Psoas muscle (tissue), 8 donors: ENCODE results near the gene DNAJC16. TPM values are rescaled to one million over a fixed set of nuclear protein-coding genes. Genes with fewer than 3 reads are reported as not detected.
"Not testable (repeated sequence)": the region's sequence is repeated elsewhere in the genome, so short reads cannot be mapped to it uniquely, and the experiment has no call there.

Experiments
- ATAC-seq, 4 donors: fragments of 200-7000 bp; cut with Tn5 transposase; one replicate each; pipeline ENCODE4 v1.9.1; 2020; ENCODE audit warnings: moderate library complexity in 3 of 4, mild to moderate bottlenecking in 2 of 4
- DNase-seq, 2 donors: peaks; one replicate each; pipeline ENCODE4 v3.0.0-alpha.2; 2020
- H3K27ac ChIP-seq: fragments of 200-600 bp; one replicate; pipeline ENCODE4 v1.8.0; 2022
- H3K27me3 ChIP-seq, 3 donors: fragments of 200-600 bp in 1 of 3; one replicate each; pipeline versions ENCODE4 v1.6.1 to v1.8.0; 2013 to 2022; ENCODE audit warnings: low read length in 2 of 3, mild to moderate bottlenecking in 2 of 3, moderate library complexity in 1 of 3; ENCODE audit not compliant: insufficient read depth in 3 of 3
- H3K36me3 ChIP-seq, 2 donors: fragments of 200-600 bp in 1 of 2; one replicate each; pipeline versions ENCODE4 v1.6.1 to v1.8.0; 2013 to 2022; ENCODE audit warnings: low read depth in 1 of 2, mild to moderate bottlenecking in 1 of 2, moderate library complexity in 1 of 2; ENCODE audit not compliant: insufficient read depth in 1 of 2
- H3K4me1 ChIP-seq: fragments of 200-600 bp; one replicate; pipeline ENCODE4 v1.8.0; 2022
- H3K4me3 ChIP-seq: fragments of 200-600 bp; one replicate; pipeline ENCODE4 v1.8.0; 2022; ENCODE audit warnings: mild to moderate bottlenecking
- H3K9me3 ChIP-seq: fragments of 200-600 bp; one replicate; pipeline ENCODE4 v1.8.0; 2022
- WGBS, 3 donors: extraction: QIAGEN DNeasy Blood & Tissue Kit; methylation state at CpG; one replicate each; pipeline versions ENCODE4 v1.1.6 to v1.1.7; 2013; 5-methylcytosine and 5-hydroxymethylcytosine counted together
- intact Hi-C, 2 donors: fragments of 100-400 bp; cut with DNase I; formaldehyde crosslinking; loops; one replicate each; pipeline versions ENCODE4 v1.11.0 to v1.14.2; 2022
- long read RNA-seq, 2 donors: library from polyadenylated mRNA; unstranded; transcript quantifications; one replicate each; pipeline ENCODE4 v2.0.0, GENCODE V29; 2021
- polyA plus RNA-seq, 3 donors: library from polyadenylated mRNA; stranded (reverse); fragments of 200-250 nt; gene quantifications; one replicate each; pipeline ENCODE4 v1.2.3, GENCODE V29; 2013
- total RNA-seq, 4 donors: library from RNA; stranded (reverse); fragmentation: NEBNext Ultra II Directional in 2 of 4; extraction: Animal tissue kit (Norgen Biotek cat#: 25700) in 2 of 4; gene quantifications; one replicate each; pipeline versions ENCODE4 v1.2.1 to v1.2.4, GENCODE V29; 2021 to 2023
- TF ChIP-seq, protein P1 (sequence below): fragments of 200-600 bp; IDR thresholded peaks from one replicate; pipeline ENCODE4 v1.8.0; 2022; ENCODE audit warnings: antibody characterized with exemption
- donor health status: healthy with polysubstance abuse.
- donor health status: DM: no; HTN: no; CAD: no; lungs with moderate emphysema.
- donor health status: Bipolar disorder and iron deficiency.
- donor health status: healthy.
- donor health status: DM: yes; HTN: yes; CAD: no.
- donor health status: DM: no; HTN: no; CAD: no.
- donor health status: DM: no; HTN: no; CAD: no.
- donor health status: DM: yes; HTN: yes; CAD: no.

Gene DNAJC16
- total RNA-seq (10 to 100 TPM; 17.2 to 29.9 (median 22.7) TPM), polyA plus RNA-seq (10 to 100 TPM in 1 of 3 donors, 1 to 10 TPM in 2; 6.8 to 16.2 (median 6.8) TPM)
- long read RNA-seq, donor 1, full-length matches to known transcripts = 1 of 5 reads
- long read RNA-seq, donor 1, partial matches to known transcripts = 0 of 5 reads
- long read RNA-seq, donor 1, other reads (novel, unspliced or antisense) = 4 of 5 reads
- long read RNA-seq, donor 2, full-length matches to known transcripts = 5 of 17 reads
- long read RNA-seq, donor 2, partial matches to known transcripts = 3 of 17 reads
- long read RNA-seq, donor 2, other reads (novel, unspliced or antisense) = 9 of 17 reads

DNA sequence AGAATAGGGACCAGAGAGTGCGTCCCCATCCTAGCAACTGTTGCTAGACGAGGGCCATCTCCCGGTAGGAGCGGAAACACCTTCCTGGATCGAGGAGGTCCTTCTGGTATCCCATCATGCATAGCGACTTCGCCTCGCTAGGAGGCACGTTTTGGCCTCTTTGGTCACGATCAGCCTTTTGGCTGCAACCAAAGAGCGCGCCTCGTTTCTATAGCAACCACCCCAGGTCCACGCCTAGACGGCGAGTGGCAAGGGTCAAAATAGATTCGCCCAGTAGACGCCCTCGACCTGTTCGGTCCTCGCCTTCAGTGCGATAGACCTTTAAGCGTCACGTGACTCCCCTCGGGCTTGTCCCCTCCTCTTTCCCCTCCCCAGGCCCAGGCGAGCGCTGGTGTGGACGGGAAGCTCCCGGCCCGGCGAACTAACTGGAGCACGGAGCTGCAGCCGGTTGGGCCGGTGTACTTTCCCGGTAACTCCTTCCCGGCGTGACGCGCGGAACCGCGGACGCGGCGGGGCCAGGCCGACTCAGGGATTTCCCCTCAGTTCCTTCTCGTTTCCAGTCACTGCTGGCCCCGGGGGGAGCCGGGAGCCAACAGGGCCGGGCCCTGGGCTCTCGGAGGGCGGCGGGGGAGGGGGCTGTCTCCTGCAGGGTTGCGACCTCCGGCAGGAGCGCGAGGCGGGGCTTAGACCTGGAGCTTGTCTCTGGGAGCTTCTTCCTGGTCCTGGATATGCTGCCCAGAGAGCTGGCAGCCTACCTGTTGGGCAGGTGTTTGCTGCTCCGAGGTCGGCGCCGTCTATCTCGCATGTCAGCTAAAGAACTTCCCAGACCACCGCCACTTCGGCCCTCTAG is at the start of gene DNAJC16:
DNAJC16 (plus strand) TSS at position 359 of the 850 bp plus-strand sequence. CDS start 2,258 bp downstream, outside the sequence.
- WGBS, 3 donors = 0% methylated on average over 60 to 65 of the region's 65 CpGs
- peaks cover 26% of the 10 kb centered on the region for H3K4me1 ChIP-seq
- H3K27ac ChIP-seq = peak within 1 kb of the TSS; percentile 90
- peak within 1 kb of the TSS; percentile 87 for H3K4me3 ChIP-seq
- intact Hi-C loops = loop anchor here in 1 of 2 donors (5.0 kb wide), 2 partner anchors 91 to 211 kb away; partner anchors contain the start of genes DDI2 and SLC25A34
- DNase-seq (peak; percentile 98 to 99), ATAC-seq (peak; percentile 72 to 73 (median 72))
- H3K36me3 ChIP-seq = peaks cover 0 to 28% of the 10 kb centered on the region in 2 donors
- H3K9me3 ChIP-seq = no peaks in the 10 kb centered on the region
- no peaks in the 10 kb centered on the region for H3K27me3 ChIP-seq
- TF ChIP-seq, protein P1, sequence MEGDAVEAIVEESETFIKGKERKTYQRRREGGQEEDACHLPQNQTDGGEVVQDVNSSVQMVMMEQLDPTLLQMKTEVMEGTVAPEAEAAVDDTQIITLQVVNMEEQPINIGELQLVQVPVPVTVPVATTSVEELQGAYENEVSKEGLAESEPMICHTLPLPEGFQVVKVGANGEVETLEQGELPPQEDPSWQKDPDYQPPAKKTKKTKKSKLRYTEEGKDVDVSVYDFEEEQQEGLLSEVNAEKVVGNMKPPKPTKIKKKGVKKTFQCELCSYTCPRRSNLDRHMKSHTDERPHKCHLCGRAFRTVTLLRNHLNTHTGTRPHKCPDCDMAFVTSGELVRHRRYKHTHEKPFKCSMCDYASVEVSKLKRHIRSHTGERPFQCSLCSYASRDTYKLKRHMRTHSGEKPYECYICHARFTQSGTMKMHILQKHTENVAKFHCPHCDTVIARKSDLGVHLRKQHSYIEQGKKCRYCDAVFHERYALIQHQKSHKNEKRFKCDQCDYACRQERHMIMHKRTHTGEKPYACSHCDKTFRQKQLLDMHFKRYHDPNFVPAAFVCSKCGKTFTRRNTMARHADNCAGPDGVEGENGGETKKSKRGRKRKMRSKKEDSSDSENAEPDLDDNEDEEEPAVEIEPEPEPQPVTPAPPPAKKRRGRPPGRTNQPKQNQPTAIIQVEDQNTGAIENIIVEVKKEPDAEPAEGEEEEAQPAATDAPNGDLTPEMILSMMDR = peak; percentile 31

DNA sequence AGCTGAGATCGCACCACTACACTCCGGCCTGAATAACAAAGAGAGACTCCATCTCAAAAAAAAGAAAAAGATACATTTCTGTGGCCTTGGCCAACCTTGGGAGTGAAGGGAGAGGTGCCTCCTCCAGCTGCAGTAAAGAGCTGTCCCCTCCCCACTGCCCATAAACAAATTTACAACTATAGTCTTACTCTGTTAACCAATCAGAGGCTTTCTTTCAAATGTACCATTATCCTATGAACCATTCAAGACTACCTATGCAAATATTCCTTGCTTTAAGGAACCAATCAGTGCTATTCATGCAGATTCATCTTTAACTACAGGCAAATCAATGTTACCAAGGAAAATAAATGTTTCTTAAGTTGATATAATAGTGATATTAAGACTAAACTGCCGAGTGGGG is 49.7 kb upstream of the DNAJC16 start:
- no peak overlapping the region for H3K4me3 ChIP-seq
- ATAC-seq = no peak
- no peaks in the 10 kb centered on the region for H3K27me3 ChIP-seq
- no peaks in the 10 kb centered on the region for H3K9me3 ChIP-seq
- no peaks in the 10 kb centered on the region for H3K36me3 ChIP-seq
- no peak overlapping the region for H3K27ac ChIP-seq
- 95 to 98% (median 96%) methylated on average over 3 of the region's 3 CpGs for WGBS, 3 donors
- intact Hi-C loops = no loop called here
- DNase-seq = no peak
- no peaks in the 10 kb centered on the region for H3K4me1 ChIP-seq
- TF ChIP-seq, protein P1 = no peak

DNA sequence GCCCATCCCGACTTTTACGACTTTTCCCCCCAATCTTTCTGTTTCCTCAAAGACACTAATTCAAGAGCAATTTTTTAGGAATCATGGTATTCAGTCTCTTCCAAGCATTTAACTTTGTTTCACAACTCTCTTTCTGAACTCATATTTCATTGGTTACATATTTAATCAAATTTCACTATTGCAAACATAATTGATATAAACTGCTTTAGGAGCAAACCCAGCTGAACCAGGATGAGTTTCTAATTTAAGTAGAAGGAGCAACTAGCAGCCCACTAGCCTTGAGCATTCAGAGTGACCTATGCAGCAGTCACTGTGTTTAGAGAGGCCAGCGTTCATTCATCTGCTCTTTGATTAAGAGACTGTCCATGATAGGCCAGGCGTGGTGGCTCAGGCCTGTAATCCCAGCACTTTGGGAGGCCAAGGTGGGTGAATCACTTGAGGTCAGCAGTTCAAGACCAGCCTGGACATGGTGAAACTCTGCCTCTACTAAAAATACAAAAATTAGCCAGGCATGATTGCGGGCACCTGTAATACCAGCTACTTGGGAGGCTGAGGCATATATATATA is 48.9 kb upstream of the DNAJC16 start:
- TF ChIP-seq, protein P1 = no peak
- Histone ChIP-seq H3K36me3 (no peaks in the 10 kb centered on the region), H3K9me3 (no peaks in the 10 kb centered on the region), H3K27me3 (no peaks in the 10 kb centered on the region), H3K4me3 (no peak overlapping the region), H3K27ac (no peak overlapping the region), H3K4me1 (no peaks in the 10 kb centered on the region)
- DNase-seq (no peak), ATAC-seq (no peak)
- WGBS, 3 donors = 93 to 95% (median 94%) methylated on average over 5 of the region's 5 CpGs
- intact Hi-C loops = no loop called here

DNA sequence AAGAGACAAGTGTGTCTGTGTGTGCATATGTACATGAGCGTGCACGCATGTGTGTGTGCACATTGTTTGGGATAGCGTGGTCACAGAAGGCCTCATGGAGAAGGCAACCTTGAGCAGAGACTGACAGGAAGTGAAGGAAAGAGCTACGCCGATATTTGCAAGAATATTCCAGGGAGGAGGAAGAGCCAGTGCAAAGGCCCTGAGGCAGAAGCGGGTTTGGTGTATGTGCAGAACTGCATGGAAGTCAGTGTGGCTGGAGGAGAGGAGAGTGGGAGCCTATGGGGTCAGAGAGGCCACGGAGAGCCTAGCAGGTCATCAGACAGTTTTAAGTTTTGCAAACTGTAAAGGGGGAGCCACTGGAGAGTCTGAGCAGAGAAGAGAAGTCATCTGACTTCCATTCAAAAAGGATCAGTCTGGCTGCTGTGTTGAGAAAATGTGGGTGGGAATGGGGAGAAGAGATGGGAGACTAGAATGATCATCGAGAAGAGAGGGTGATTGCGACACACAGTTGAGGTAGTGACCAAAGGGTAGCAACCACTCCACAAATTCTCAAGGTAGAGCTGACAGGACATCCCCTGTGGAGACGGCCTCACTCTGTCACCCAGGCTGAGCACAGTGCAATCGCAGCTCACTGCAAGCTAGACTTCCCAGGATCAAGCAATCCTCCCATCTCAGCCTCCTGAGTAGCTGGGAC is 46.8 kb upstream of the DNAJC16 start:
- H3K4me3 ChIP-seq = no peak overlapping the region
- H3K27me3 ChIP-seq = no peaks in the 10 kb centered on the region
- 93 to 96% (median 94%) methylated on average over 11 of the region's 11 CpGs for WGBS, 3 donors
- no peaks in the 10 kb centered on the region for H3K4me1 ChIP-seq
- intact Hi-C loops = no loop called here
- no peak for ATAC-seq
- H3K27ac ChIP-seq = no peak overlapping the region
- H3K9me3 ChIP-seq = no peaks in the 10 kb centered on the region
- no peaks in the 10 kb centered on the region for H3K36me3 ChIP-seq
- DNase-seq = no peak
- TF ChIP-seq, protein P1 = no peak

DNA sequence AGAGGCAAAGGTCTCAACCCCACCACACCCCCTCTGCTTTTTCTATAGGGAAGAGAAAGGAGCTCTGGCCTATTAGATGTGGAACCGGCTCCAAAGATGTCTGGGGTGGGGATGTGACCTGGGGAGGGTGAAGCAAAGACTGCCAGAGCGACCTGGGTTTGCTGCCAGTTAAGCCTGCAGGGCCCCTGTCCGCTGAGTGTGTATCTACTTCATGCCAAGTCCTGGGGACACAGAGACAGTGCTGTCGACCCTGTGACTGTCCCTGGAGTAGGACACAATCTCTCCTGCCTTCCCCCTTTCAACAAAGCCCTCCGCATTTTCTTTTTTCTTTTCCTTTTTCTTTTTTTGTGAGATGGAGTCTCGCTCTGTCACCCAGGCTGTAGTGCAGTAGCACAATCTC is 44.2 kb upstream of the DNAJC16 start:
- ATAC-seq, H3K27me3 ChIP-seq, H3K27ac ChIP-seq, H3K4me3 ChIP-seq, DNase-seq, H3K9me3 ChIP-seq, H3K4me1 ChIP-seq, intact Hi-C loops, H3K36me3 ChIP-seq: not testable (repeated sequence)
- WGBS, 3 donors = 74 to 89% (median 83%) methylated on average over 6 of the region's 6 CpGs

DNA sequence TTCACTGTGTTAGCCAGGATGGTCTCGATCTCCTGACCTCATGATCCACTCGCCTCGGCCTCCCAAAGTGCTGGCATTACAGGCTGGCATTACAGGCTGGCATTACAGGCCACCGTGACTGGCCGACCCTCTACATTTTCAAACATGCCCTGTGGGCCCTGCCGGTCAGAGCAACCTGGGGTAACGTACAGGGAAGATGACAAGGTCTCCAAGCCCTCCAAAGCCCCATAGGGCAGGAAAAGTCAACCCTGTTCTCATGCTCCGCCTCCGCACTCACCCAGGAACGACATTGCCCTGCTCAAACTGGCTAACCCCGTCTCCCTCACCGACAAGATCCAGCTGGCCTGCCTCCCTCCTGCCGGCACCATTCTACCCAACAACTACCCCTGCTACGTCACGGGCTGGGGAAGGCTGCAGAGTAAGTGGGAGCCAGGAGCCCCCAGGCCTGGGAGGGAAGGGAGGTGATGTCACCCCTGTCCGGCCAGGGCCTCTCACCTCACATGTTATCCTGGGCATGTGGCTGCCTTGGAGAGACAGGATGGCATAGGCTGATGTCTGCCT is 43.6 kb upstream of the DNAJC16 start:
- WGBS, 3 donors = 80 to 86% (median 81%) methylated on average over 12 to 15 of the region's 16 CpGs

More for the DNA sequence above, 43.6 kb upstream of the DNAJC16 start:
- ATAC-seq, H3K27me3 ChIP-seq, H3K36me3 ChIP-seq, intact Hi-C loops, H3K27ac ChIP-seq, H3K4me3 ChIP-seq, H3K4me1 ChIP-seq, H3K9me3 ChIP-seq, DNase-seq: not testable (repeated sequence)
